HG03342 (cell line): ENCODE results near the gene UBAP1.
"Not testable (repeated sequence)": the region's sequence is repeated elsewhere in the genome, so short reads cannot be mapped to it uniquely, and the experiment has no call there.

Source experiments
- ATAC-seq: cut with Tn5 transposase; IDR thresholded peaks from one replicate; pipeline ENCODE4 v1.9.1; 2021; ENCODE audit warnings: mild to moderate bottlenecking, moderate library complexity; ENCODE audit not compliant: unreplicated experiment

The UBAP1 gene

GRCh38 chr9:34178436-34179212, at the start of gene UBAP1:
Gene UBAP1 (plus strand): TSS chr9:34179043. CDS start chr9:34220915, 41,872 bp downstream.
- ATAC-seq: peak; percentile 99

GRCh38 chr9:34131571-34131970, 47.3 kb upstream of the UBAP1 start:
- ATAC-seq: no peak

GRCh38 chr9:34133436-34133949, 45.4 kb upstream of the UBAP1 start:
- ATAC-seq: no peak

- no peak for ATAC-seq
Measured at GRCh38 chr9:34134521-34134920, 44.3 kb upstream of the UBAP1 start.

GRCh38 chr9:34138644-34139043, 40.2 kb upstream of the UBAP1 start:
- not testable (repeated sequence) for ATAC-seq

GRCh38 chr9:34139477-34140146, 39.2 kb upstream of the UBAP1 start:
- ATAC-seq: no peak

- no peak for ATAC-seq
Measured at GRCh38 chr9:34140853-34141252, 38.0 kb upstream of the UBAP1 start.

- no peak for ATAC-seq
Measured at GRCh38 chr9:34143116-34143515, 35.7 kb upstream of the UBAP1 start.

- no peak for ATAC-seq
Measured at GRCh38 chr9:34145165-34145564, 33.7 kb upstream of the UBAP1 start.

- ATAC-seq: no peak
Measured at GRCh38 chr9:34151398-34151797, 27.4 kb upstream of the UBAP1 start.

- ATAC-seq: no peak
Measured at GRCh38 chr9:34154057-34154456, 24.8 kb upstream of the UBAP1 start.

GRCh38 chr9:34157318-34157717, 21.5 kb upstream of the UBAP1 start:
- no peak for ATAC-seq

GRCh38 chr9:34157898-34158297, 20.9 kb upstream of the UBAP1 start:
- no peak for ATAC-seq

GRCh38 chr9:34158362-34158869, 20.4 kb upstream of the UBAP1 start:
- ATAC-seq: no peak

- no peak for ATAC-seq
Measured at GRCh38 chr9:34163434-34163833, 15.4 kb upstream of the UBAP1 start.

- ATAC-seq: no peak
Measured at GRCh38 chr9:34169125-34169524, 9.7 kb upstream of the UBAP1 start.

- ATAC-seq: no peak
Measured at GRCh38 chr9:34170237-34170991, 8.4 kb upstream of the UBAP1 start.

- ATAC-seq: peak; percentile 67
Measured at GRCh38 chr9:34171753-34172535, 6.9 kb upstream of the UBAP1 start.

GRCh38 chr9:34176089-34176488, 2.8 kb upstream of the UBAP1 start:
- ATAC-seq: no peak
